NB4 (cell line): ENCODE measurements around the gene ZNF44.

Experiments
- DNase-seq: peaks from one replicate; pipeline ENCODE4 v3.0.0; 2010; ENCODE audit warnings: low read depth
- H3K4me3 ChIP-seq: one replicate; pipeline ENCODE4 v1.5.1; 2011; ENCODE audit warnings: mild to moderate bottlenecking, low read depth, low read length, moderate library complexity
- MYC ChIP-seq: IDR thresholded peaks from 2 replicates; pipeline ENCODE4 v1.6.1; 2011; ENCODE audit warnings: low read depth, low read length
- POLR2A ChIP-seq: IDR thresholded peaks from 2 replicates; pipeline ENCODE4 v1.6.1; 2011; ENCODE audit warnings: mild to moderate bottlenecking; ENCODE audit not compliant: insufficient read length; ENCODE audit errors: extremely low read depth
- TF ChIP-seq, protein P1 (sequence below): IDR thresholded peaks from 2 replicates; pipeline ENCODE4 v1.6.1; 2011; ENCODE audit warnings: low read depth, low read length
- TF ChIP-seq, protein P2 (sequence below): IDR thresholded peaks from one replicate; pipeline ENCODE4 v1.5.1; 2012; ENCODE audit warnings: low read depth, low read length

ZNF44 gene

DNA sequence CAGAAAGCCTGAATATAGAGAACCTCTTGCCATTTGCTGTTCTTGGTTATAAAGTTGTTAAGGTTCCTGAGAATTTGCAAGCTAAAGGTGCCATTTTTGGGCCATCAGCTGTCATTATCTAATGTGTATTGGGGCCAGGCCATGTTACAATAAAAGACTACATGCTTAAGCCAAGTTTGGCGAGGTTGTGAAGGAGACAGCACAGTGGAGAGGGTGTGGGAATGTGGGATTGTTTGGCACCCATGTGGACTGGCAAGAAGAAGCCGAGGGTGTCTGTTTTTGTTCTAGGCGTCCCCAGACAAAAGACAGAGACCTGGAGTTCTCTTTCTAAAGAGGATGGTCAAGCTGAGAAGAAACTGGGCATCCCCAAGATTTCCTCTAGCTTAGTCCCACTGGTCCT lies 64.7 kb downstream of the ZNF44 start:
- no peak overlapping the region for H3K4me3 ChIP-seq
- TF ChIP-seq MYC: no peak
- TF ChIP-seq, protein P1, sequence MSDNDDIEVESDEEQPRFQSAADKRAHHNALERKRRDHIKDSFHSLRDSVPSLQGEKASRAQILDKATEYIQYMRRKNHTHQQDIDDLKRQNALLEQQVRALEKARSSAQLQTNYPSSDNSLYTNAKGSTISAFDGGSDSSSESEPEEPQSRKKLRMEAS: no peak
- TF ChIP-seq, protein P2, sequence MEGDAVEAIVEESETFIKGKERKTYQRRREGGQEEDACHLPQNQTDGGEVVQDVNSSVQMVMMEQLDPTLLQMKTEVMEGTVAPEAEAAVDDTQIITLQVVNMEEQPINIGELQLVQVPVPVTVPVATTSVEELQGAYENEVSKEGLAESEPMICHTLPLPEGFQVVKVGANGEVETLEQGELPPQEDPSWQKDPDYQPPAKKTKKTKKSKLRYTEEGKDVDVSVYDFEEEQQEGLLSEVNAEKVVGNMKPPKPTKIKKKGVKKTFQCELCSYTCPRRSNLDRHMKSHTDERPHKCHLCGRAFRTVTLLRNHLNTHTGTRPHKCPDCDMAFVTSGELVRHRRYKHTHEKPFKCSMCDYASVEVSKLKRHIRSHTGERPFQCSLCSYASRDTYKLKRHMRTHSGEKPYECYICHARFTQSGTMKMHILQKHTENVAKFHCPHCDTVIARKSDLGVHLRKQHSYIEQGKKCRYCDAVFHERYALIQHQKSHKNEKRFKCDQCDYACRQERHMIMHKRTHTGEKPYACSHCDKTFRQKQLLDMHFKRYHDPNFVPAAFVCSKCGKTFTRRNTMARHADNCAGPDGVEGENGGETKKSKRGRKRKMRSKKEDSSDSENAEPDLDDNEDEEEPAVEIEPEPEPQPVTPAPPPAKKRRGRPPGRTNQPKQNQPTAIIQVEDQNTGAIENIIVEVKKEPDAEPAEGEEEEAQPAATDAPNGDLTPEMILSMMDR: no peak
- TF ChIP-seq POLR2A: no peak
- no peak for DNase-seq

DNA sequence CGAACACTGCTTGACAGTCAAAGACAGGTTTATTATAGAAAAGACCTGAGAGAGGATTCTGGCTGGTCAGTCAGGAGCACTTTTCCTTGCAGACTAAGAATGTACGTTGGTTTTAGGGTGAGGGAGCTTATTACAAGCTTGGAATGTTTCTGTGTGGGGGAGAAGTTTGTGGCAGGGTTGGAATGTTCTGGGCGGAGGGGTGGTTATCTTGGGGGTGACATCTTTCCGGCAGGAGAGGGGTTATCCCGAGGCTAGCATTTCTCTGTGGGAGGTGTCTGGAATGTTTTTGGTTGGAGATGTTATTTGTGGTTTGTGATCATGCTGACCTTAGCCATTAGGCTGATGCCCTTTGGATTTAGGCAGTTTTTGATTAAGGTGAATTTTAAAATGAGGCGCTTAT lies 70.0 kb downstream of the ZNF44 start:
- no peak for TF ChIP-seq POLR2A
- TF ChIP-seq, protein P2: no peak
- TF ChIP-seq MYC: no peak
- TF ChIP-seq, protein P1: no peak
- no peak overlapping the region for H3K4me3 ChIP-seq
- no peak for DNase-seq

DNA sequence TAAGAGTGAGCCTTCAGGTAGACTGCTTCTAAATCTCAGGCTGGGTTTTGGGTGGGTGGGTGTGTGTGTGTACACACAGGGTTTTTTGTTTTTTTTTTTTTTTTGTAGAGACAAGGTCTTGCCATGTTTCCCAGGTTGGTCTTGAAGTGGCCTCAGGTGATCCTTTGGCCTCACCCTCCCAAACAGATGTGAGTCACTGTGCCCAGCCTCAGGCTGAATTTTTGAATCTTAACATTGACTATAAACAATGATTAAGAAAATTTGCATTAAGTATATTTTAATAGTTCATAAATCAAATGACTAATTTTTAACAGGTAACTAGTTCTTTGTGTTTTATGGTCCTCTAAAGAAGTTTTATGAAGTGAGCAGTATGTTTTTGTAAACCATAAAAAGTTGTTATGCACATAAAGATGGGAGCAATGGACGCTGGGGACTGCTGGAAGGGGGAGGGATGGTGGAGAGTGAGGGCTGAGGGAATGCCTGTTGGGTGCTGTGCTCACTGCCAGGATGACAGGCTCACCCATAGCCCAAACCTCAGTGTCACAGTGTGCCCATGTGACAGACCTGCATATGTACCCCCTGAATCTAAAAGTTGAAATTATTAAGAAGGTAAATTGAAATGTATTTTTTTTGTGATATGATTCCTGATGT lies 71.6 kb downstream of the ZNF44 start:
- DNase-seq: no peak
- H3K4me3 ChIP-seq: no peak overlapping the region
- TF ChIP-seq MYC: no peak
- TF ChIP-seq, protein P1: no peak
- TF ChIP-seq POLR2A: no peak
- TF ChIP-seq, protein P2: no peak
